ENCODE measurements around the gene CLSTN2.
A peak's percentile ranks its signal among the peaks of the same experiment; 100 is the strongest.
"Not testable (repeated sequence)": the region's sequence is repeated elsewhere in the genome, so short reads cannot be mapped to it uniquely, and the experiment has no call there.

CLSTN2 gene

DNA sequence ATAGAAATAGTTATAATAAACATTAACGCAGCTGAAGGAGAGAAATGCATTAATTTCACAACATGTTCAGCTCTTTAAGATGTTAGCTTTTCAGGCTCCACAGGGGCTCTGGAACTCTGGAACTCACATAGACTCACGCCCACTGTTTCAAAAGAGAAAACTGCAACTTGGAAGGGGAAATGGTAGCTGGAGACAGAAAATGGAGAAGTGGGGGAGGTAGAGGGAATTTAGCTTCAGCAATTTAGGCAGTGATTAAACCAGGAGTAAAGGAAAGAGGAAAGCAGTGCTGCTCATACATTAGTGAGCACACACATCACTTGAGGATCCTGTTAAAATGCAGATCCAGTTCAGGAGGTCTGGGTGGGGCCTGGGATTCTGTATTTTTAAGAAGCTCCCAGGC lies 468.1 kb downstream of the CLSTN2 start:
- Histone ChIP-seq H3K4me1 (ENCODE audit: control insufficient read depth, insufficient read depth, low read length) (no peaks in the 10 kb centered on the region), H3K4me2 (ENCODE audit: low read length) (no peak overlapping the region), H3K27me3 (ENCODE audit: control insufficient read depth, insufficient read depth, low read length) (no peaks in the 10 kb centered on the region), H3K4me3 (ENCODE audit: low read length) (no peak overlapping the region), H3K9me3 (replicated peaks; ENCODE audit: low read length) (no peaks in the 10 kb centered on the region), H3K36me3 (ENCODE audit: insufficient read depth, low read length) (no peaks in the 10 kb centered on the region), H3K9ac (ENCODE audit: low read depth, low read length) (no peak overlapping the region)

DNA sequence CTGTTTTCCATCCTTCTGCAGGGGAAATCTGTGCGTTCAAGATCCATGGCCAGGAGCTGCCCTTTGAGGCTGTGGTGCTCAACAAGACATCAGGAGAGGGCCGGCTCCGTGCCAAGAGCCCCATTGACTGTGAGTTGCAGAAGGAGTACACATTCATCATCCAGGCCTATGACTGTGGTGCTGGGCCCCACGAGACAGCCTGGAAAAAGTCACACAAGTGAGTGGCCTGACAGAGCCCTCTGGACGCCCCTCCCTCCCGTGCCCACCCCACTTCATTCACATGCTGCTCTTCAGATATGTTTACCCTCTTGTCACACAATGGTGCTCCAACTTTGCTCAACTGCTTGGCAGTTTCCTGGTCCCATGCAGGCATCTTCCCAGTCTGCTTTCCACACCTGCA lies 468.6 kb downstream of the CLSTN2 start:
- no peak overlapping the region for H3K4me2 ChIP-seq (ENCODE audit: low read length)
- H3K9me3 ChIP-seq (replicated peaks; ENCODE audit: low read length): no peaks in the 10 kb centered on the region

DNA sequence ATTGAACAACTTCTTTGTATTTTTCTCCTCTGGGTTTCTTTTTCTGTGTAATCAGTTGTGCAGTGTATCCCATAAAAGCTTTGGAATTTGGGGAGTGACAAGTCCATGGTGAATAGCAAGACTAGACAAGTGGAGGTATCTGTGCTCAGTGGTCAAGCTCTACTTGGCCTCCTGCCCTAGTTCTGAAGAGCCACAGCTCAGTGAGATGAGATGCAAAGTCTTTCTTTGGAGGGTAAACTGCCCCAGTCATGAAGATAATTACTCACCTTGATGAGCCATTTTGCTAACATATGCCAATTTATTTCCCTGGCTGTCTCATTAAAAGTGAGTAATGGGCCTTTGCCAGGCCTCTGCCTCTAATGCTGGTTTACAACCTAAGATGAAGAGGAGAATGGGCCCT lies 471.7 kb downstream of the CLSTN2 start:
- Histone ChIP-seq H3K4me2 (ENCODE audit: low read length) (no peak overlapping the region), H3K4me3 (ENCODE audit: low read length) (no peak overlapping the region), H3K9me3 (replicated peaks; ENCODE audit: low read length) (no peaks in the 10 kb centered on the region), H3K4me1 (ENCODE audit: control insufficient read depth, insufficient read depth, low read length) (no peaks in the 10 kb centered on the region), H3K27me3 (ENCODE audit: control insufficient read depth, insufficient read depth, low read length) (no peaks in the 10 kb centered on the region), H3K9ac (ENCODE audit: low read depth, low read length) (no peak overlapping the region), H3K36me3 (ENCODE audit: insufficient read depth, low read length) (no peaks in the 10 kb centered on the region)

More for the DNA sequence above, 468.6 kb downstream of the CLSTN2 start:
- Histone ChIP-seq H3K4me3 (ENCODE audit: low read length) (no peak overlapping the region), H3K27me3 (ENCODE audit: control insufficient read depth, insufficient read depth, low read length) (no peaks in the 10 kb centered on the region), H3K36me3 (ENCODE audit: insufficient read depth, low read length) (no peaks in the 10 kb centered on the region), H3K9ac (ENCODE audit: low read depth, low read length) (no peak overlapping the region), H3K4me1 (ENCODE audit: control insufficient read depth, insufficient read depth, low read length) (no peaks in the 10 kb centered on the region)

DNA sequence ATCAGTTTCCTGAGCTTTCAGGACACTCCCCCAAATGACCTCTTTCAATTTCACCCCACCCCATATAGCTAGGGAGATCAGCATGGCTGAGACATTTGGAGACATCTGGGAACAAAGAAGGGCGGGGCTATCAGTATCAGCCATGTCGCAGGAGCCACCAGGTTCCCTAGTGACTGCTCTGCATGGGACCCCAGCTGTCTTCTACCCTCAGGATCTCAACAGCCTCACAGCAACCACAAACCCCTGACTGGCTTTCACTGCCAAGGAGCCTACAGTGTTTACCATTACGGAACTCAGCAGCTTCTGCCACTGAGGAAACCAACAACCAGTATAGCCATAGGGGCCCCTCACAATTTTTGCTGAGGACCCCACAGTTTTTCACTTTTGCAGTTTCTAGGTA lies 473.3 kb downstream of the CLSTN2 start:
- no peak overlapping the region for H3K9ac ChIP-seq (ENCODE audit: low read depth, low read length)
- H3K9me3 ChIP-seq (replicated peaks; ENCODE audit: low read length): no peaks in the 10 kb centered on the region
- no peaks in the 10 kb centered on the region for H3K36me3 ChIP-seq (ENCODE audit: insufficient read depth, low read length)
- no peak overlapping the region for H3K4me2 ChIP-seq (ENCODE audit: low read length)
- H3K4me1 ChIP-seq (ENCODE audit: control insufficient read depth, insufficient read depth, low read length): no peaks in the 10 kb centered on the region
- no peak overlapping the region for H3K4me3 ChIP-seq (ENCODE audit: low read length)
- no peaks in the 10 kb centered on the region for H3K27me3 ChIP-seq (ENCODE audit: control insufficient read depth, insufficient read depth, low read length)

DNA sequence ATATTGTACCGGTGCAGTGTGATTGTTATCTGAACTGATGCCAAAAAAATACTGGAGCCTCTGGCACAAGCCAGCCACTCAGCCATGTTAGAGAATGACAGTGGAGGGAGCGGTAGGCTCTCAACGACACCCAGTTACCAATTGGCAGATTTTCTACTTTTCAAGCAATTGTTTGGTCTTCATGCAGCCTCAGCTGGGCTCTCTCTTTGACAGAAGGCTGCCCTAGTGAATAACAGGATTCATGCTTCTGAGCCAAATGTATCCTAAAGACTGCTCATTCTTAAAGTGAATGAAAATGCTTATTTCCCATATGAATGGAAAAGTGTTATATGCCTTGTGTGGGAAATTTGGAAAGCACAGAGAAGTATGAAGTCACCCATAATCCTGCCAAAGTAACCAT lies 481.7 kb downstream of the CLSTN2 start:
- Histone ChIP-seq H3K9ac (ENCODE audit: low read depth, low read length) (no peak overlapping the region), H3K4me1 (ENCODE audit: control insufficient read depth, insufficient read depth, low read length) (peaks cover 6% of the 10 kb centered on the region), H3K9me3 (replicated peaks; ENCODE audit: low read length) (no peaks in the 10 kb centered on the region), H3K4me3 (ENCODE audit: low read length) (no peak overlapping the region), H3K36me3 (ENCODE audit: insufficient read depth, low read length) (no peaks in the 10 kb centered on the region), H3K4me2 (ENCODE audit: low read length) (no peak overlapping the region), H3K27me3 (ENCODE audit: control insufficient read depth, insufficient read depth, low read length) (no peaks in the 10 kb centered on the region)

DNA sequence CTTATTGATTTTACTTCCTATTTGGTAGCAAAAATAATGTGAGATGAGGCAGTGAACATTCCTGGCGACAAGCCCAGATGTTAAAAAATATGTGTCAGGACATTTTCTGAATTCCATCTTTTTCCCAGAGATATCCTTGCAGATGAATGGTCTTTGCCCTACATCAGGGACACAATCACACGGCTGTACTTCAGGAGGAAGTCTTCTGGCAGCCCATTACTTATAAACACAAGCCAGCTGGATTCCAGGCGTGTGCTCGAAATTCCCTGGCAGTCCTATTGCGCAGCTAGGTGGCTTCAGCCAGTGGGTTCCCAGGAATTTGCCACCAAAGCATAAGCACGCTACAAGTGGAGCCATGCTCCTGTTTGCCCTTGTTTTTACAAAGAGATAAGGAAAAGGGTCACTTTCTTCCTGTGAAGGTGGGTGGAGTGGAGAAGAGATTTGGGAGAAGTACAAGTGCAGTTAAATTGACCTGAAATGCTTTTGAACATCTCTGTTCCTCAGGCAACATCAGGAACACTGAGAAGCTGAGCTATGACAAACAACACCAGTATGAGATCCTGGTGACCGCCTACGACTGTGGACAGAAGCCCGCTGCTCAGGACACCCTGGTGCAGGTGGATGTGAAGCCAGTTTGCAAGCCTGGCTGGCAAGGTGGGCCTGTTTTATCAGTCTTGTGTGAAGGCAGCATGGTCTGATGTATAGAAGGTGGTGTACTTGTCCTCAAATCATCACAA lies 485.8 kb downstream of the CLSTN2 start:
- Histone ChIP-seq H3K9me3 (replicated peaks; ENCODE audit: low read length) (no peaks in the 10 kb centered on the region), H3K27me3 (ENCODE audit: control insufficient read depth, insufficient read depth, low read length) (no peaks in the 10 kb centered on the region), H3K36me3 (ENCODE audit: insufficient read depth, low read length) (no peaks in the 10 kb centered on the region), H3K9ac (ENCODE audit: low read depth, low read length) (peak overlapping the region; percentile 1), H3K4me2 (ENCODE audit: low read length) (peak overlapping the region; percentile 40), H3K4me3 (ENCODE audit: low read length) (no peak overlapping the region), H3K4me1 (ENCODE audit: control insufficient read depth, insufficient read depth, low read length) (peaks cover 6% of the 10 kb centered on the region)

DNA sequence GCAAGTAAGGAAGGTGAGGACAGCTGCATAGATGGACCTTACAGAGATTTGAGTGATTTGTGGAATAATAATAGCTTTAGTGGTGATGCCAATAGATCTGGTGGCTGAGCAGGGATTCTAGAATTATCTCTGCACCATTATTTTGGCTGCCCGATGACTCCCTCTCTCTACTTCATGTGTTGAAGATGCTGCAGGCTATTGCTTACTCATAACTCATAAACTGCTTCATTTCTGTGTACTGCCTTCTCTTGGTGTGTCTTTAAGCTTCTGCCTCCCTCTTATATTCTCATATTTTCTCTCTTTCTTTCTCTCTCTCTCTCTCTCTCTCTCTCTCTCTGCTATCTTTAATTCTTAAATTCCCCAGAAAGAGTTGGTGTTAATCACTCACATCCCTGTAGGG lies 486.9 kb downstream of the CLSTN2 start:
- H3K27me3 ChIP-seq (ENCODE audit: control insufficient read depth, insufficient read depth, low read length): no peaks in the 10 kb centered on the region
- H3K4me2 ChIP-seq (ENCODE audit: low read length): no peak overlapping the region
- H3K36me3 ChIP-seq (ENCODE audit: insufficient read depth, low read length): no peaks in the 10 kb centered on the region
- no peak overlapping the region for H3K4me3 ChIP-seq (ENCODE audit: low read length)
- H3K4me1 ChIP-seq (ENCODE audit: control insufficient read depth, insufficient read depth, low read length): peaks cover 6% of the 10 kb centered on the region
- H3K9me3 ChIP-seq (replicated peaks; ENCODE audit: low read length): no peaks in the 10 kb centered on the region
- H3K9ac ChIP-seq (ENCODE audit: low read depth, low read length): no peak overlapping the region

DNA sequence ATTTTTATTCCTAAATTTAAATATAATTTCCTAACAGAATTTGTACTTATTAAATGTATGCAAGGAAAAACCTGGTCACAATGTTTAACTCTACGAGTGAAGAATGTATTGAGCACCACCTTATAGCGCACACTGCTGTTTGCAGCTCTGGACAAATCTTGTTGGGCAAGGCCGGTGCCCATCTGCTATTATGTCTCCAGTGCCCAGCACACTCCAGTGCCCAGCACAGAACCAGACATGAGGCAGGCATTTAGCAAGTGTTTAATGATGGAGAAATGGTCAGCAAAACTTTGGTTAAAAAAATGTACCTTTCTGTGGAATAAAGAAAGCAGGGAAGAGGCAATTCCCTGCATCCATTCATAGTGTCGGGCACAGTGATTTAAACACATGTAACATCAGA lies 488.2 kb downstream of the CLSTN2 start:
- H3K4me1 ChIP-seq (ENCODE audit: control insufficient read depth, insufficient read depth, low read length): peaks cover 6% of the 10 kb centered on the region
- H3K4me2 ChIP-seq (ENCODE audit: low read length): no peak overlapping the region
- no peaks in the 10 kb centered on the region for H3K9me3 ChIP-seq (replicated peaks; ENCODE audit: low read length)
- H3K36me3 ChIP-seq (ENCODE audit: insufficient read depth, low read length): no peaks in the 10 kb centered on the region
- H3K9ac ChIP-seq (ENCODE audit: low read depth, low read length): no peak overlapping the region
- H3K27me3 ChIP-seq (ENCODE audit: control insufficient read depth, insufficient read depth, low read length): no peaks in the 10 kb centered on the region
- no peak overlapping the region for H3K4me3 ChIP-seq (ENCODE audit: low read length)

DNA sequence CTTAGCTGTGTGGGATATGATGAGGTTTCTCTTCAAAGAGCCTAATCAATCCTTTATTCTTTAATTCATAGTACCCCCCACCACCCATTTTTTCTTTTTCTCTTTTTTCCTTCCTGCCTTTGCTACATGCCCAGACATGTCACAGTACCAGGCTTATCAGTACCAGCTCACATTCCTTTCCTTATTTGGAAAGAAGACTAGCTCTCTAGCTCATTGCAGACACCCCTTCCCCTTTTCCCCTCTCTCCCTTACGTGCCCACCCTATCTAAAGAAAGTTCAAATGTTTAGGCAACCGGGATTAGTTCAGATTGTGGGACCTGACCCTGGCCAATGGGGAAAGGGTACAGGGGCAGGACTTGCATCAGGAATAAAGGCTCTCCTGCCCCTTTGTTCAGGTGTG lies 488.6 kb downstream of the CLSTN2 start:
- not testable (repeated sequence) for H3K4me2 ChIP-seq (ENCODE audit: low read length); H3K27me3 ChIP-seq (ENCODE audit: control insufficient read depth, insufficient read depth, low read length); H3K9ac ChIP-seq (ENCODE audit: low read depth, low read length); H3K4me1 ChIP-seq (ENCODE audit: control insufficient read depth, insufficient read depth, low read length); H3K36me3 ChIP-seq (ENCODE audit: insufficient read depth, low read length); H3K9me3 ChIP-seq (replicated peaks; ENCODE audit: low read length); H3K4me3 ChIP-seq (ENCODE audit: low read length)

DNA sequence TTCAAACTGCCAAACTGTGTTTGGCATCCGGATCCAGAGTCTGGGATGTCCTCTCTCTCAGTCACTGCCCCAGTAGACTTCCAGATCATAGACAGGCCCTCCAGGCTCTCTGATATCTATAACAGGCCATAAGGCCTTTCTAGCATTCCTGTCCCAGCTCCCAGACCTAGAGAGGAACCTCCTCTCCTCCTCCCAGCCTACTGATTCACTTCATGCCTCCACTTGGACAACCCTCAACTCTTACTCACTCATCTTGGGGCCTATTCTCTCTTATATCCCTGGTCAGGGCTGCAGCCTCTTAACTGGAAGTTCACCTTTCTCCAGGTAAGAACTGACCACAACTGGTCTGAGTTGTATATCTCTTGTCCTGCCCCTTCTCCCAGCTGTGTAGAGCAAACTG lies 489.2 kb downstream of the CLSTN2 start:
- Histone ChIP-seq H3K4me2 (ENCODE audit: low read length) (no peak overlapping the region), H3K9me3 (replicated peaks; ENCODE audit: low read length) (no peaks in the 10 kb centered on the region), H3K36me3 (ENCODE audit: insufficient read depth, low read length) (no peaks in the 10 kb centered on the region), H3K9ac (ENCODE audit: low read depth, low read length) (no peak overlapping the region), H3K27me3 (ENCODE audit: control insufficient read depth, insufficient read depth, low read length) (peaks cover 6% of the 10 kb centered on the region), H3K4me3 (ENCODE audit: low read length) (no peak overlapping the region), H3K4me1 (ENCODE audit: control insufficient read depth, insufficient read depth, low read length) (peaks cover 6% of the 10 kb centered on the region)

DNA sequence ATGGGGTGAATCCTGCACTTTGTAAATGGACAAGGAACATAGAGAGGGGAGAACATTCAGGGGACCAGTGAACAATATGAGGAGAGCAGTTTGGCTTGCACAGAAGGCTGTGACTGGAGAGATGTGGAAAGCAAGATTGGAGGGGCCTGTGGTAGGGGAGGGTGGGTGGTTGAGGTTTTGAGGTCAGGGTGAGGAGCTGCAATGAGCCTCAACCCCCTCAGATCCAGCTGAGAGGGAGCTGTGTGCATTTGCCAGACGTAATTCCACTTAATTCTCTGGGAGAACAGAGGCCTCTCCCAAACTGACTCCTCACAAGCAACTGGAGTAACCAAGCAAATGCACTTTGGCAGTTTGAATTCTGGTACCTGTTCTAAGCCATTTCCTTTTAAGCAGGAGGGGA lies 489.7 kb downstream of the CLSTN2 start:
- Histone ChIP-seq H3K4me1 (ENCODE audit: control insufficient read depth, insufficient read depth, low read length) (peaks cover 6% of the 10 kb centered on the region), H3K36me3 (ENCODE audit: insufficient read depth, low read length) (no peaks in the 10 kb centered on the region), H3K27me3 (ENCODE audit: control insufficient read depth, insufficient read depth, low read length) (peaks cover 6% of the 10 kb centered on the region), H3K9ac (ENCODE audit: low read depth, low read length) (no peak overlapping the region), H3K4me2 (ENCODE audit: low read length) (no peak overlapping the region), H3K4me3 (ENCODE audit: low read length) (no peak overlapping the region), H3K9me3 (replicated peaks; ENCODE audit: low read length) (no peaks in the 10 kb centered on the region)

DNA sequence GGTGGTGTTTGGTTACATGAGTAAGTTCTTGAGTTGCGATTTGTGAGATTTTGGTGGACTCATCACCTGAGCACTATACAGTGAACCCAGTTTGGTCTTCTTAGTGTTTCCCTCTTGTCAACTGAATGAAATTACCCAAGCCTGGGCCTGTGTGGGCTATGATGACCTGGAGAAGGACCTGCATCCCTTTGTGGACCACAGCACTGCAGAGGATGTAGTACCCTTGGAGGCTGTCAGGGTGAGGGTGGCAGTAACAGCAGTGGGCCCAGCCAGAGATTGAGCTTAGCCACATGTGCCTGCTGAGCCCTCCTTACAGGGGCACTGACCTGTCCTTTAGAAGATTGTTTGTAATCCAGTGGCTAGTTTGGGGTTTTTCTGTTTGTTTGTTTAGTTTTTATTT lies 492.8 kb downstream of the CLSTN2 start:
- H3K9me3 ChIP-seq (replicated peaks; ENCODE audit: low read length): no peaks in the 10 kb centered on the region
- peaks cover 12% of the 10 kb centered on the region for H3K27me3 ChIP-seq (ENCODE audit: control insufficient read depth, insufficient read depth, low read length)
- H3K36me3 ChIP-seq (ENCODE audit: insufficient read depth, low read length): no peaks in the 10 kb centered on the region
- H3K4me3 ChIP-seq (ENCODE audit: low read length): no peak overlapping the region
- no peak overlapping the region for H3K4me2 ChIP-seq (ENCODE audit: low read length)
- no peaks in the 10 kb centered on the region for H3K4me1 ChIP-seq (ENCODE audit: control insufficient read depth, insufficient read depth, low read length)
- no peak overlapping the region for H3K9ac ChIP-seq (ENCODE audit: low read depth, low read length)
